Tongue (tissue), 1 donor: ENCODE data around the gene EXT2. TPM values are rescaled to one million over a fixed set of nuclear protein-coding genes. Genes with fewer than 3 reads are reported as not detected.

Source experiments
- total RNA-seq: library from RNA; depleted of rRNA; stranded (reverse); fragments of >200 nt; gene quantifications from one replicate; pipeline ENCODE4 v1.2.3, GENCODE V29; 2014

Gene EXT2
- total RNA-seq, 1 donor from 2014 or later = 79.5 TPM

Other genes with a start within 250 kb of the EXT2 start
- 27.3 TPM for gene ALKBH3, start 214.8 kb upstream of the EXT2 start, total RNA-seq
- 20.2 TPM for gene C11orf96, start 153.0 kb upstream of the EXT2 start, total RNA-seq
- gene ACCSL, start 47.7 kb upstream of the EXT2 start, total RNA-seq = not detected
- gene ACCS, start 29.4 kb upstream of the EXT2 start, total RNA-seq = 17.6 TPM
- 4.1 TPM for gene ALX4, start 214.5 kb downstream of the EXT2 start, total RNA-seq